Measurements from ENCODE around the gene FCN2. TPM values are rescaled to one million over a fixed set of nuclear protein-coding genes. Genes with fewer than 3 reads are reported as not detected.

FCN2 gene
- not detected in 2 replicates for total RNA-seq

DNA sequence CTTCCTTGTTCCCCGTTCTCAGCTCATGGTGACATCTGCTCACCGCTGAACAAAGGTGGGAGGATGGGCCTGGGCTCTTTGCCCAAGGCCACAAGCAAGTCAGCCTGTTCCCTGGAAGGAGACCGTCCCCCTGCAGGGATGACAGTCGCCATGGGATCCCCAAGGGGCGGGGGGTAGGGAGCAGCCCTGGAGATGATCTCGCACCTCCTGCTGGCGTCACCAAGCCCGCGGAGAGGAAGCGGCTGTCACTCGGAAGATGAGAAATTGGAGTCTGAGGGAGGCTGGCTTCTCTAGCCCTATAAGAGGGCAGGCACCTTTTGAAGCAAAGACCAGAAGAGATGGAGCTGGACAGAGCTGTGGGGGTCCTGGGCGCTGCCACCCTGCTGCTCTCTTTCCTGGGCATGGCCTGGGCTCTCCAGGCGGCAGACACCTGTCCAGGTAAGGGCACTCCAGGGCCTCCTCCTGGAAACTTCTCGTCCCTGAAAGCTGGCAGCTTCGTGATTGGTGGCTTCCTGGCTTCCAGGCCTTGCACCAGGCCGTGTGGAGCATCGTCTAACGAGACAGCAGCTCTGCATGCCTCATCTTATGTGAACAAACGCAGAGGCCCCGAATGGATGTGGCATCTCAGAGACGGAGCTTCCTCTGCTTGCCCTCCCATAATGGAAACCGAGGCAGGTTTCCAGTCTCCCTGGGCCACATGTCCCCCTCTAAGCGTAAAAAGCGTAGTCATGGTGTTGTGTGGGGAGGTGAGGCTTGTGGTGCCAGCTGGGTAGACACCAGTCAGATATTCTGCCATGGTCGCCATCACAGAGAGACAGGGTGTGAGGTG, at the start of gene FCN2:
Gene FCN2, plus strand, starts transcription at position 327 of the 829 bp plus-strand sequence. Its CDS starts 12 bp downstream, at position 339.
- no peak for DNase-seq (ENCODE audit: low read depth)

GRCh38 chr9:134830926-134831720, 49.5 kb upstream of the FCN2 start:
- no peak for DNase-seq (ENCODE audit: low read depth)

DNA sequence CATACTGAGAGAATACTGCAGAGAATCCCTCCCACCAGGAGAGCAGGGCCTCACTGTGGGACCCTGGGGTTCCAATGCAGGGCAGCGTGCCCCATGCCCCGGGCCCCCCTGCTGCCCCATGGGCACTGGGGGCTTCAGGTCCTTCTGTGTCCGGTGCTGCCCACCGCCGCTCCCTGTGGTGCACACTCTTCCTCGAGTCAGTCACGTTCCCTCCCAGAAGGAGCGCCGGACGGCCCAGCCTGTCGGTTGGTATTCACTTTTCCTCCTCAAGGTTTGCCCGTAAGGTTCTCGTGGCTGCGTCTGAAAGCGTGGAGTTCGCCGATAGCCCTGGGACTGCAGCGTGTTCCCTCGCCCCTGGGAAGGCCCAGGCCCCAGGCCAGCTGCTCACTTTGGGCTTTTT, 48.1 kb upstream of the FCN2 start:
- no peak for DNase-seq (ENCODE audit: low read depth)

DNA sequence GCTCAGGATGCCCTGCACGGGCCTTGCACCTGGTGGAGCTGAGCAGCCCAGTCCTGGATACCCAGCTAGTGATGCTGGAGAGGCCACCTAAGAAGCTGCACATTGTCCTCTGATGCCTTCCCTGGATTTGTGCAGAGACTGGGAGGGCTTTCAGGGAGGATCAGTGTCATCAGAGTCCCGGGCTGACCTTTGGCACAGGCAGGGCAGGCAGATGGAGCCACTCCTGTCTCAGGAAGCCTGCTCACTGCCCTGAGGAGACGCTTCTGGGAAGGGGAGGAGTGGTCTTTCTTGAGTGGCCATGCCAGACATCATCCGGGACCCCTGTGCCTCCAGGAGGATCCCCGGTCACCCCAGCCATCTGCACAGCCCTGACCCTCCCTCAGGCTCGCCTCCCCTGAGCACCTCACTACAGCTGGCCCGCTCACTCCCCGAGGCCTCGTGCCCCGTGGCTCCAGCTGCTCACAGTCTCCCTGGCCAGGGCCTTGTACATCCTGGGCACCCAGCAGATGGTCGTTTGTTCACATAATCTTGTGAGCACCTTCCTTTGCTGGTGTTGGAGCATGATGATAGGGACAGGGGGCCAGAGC, 47.2 kb upstream of the FCN2 start:
- DNase-seq (ENCODE audit: low read depth), result no peak

- DNase-seq (ENCODE audit: low read depth), result no peak
Measured at GRCh38 chr9:134834217-134834956, 46.2 kb upstream of the FCN2 start.

GRCh38 chr9:134834957-134835419, 45.6 kb upstream of the FCN2 start:
- no peak for DNase-seq (ENCODE audit: low read depth)

DNA sequence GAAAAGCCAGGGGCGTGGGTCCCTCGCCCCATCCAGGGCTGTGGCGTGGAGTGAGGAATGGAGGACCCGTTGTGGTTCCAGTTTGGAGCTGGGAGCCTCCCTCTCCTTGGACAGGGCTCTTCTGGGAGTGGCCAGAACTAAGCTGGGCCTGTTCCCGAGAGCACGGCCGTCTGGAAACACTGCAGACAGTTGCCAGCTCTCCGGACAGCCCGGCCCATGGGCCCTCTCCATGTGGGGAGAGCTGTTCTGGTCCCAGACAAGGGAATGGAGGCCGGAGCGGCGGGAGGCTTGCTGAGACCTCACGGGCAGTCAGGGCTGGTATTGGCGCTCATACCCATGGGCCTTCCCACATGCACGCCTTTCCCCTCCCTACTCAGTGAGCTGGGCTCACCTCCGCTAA, 45.2 kb upstream of the FCN2 start:
- DNase-seq (ENCODE audit: low read depth), result no peak

DNA sequence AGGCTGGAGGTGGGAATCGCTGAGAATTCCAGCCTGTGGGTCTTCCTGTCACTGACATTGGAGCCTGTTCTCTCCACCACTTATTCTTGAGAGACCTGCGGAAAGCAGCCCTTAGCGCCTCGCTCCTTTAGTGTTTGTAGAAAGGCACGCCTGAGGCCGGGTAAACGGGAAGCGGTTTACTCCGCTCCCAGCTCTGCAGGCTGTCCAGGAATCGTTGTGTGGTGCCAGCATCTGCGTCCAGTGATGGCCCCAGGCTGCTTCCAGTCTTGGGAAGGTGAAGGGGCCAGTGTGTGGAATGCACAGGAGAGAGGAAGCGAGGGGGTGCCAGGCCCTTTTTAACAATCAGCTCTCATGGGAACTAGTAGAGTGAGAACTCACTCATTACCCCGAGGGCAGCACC, 44.6 kb upstream of the FCN2 start:
- DNase-seq (ENCODE audit: low read depth), result no peak

- no peak for DNase-seq (ENCODE audit: low read depth)
Measured at GRCh38 chr9:134836406-134836970, 44.1 kb upstream of the FCN2 start.

GRCh38 chr9:134837529-134837928, 43.1 kb upstream of the FCN2 start:
- no peak for DNase-seq (ENCODE audit: low read depth)

DNA sequence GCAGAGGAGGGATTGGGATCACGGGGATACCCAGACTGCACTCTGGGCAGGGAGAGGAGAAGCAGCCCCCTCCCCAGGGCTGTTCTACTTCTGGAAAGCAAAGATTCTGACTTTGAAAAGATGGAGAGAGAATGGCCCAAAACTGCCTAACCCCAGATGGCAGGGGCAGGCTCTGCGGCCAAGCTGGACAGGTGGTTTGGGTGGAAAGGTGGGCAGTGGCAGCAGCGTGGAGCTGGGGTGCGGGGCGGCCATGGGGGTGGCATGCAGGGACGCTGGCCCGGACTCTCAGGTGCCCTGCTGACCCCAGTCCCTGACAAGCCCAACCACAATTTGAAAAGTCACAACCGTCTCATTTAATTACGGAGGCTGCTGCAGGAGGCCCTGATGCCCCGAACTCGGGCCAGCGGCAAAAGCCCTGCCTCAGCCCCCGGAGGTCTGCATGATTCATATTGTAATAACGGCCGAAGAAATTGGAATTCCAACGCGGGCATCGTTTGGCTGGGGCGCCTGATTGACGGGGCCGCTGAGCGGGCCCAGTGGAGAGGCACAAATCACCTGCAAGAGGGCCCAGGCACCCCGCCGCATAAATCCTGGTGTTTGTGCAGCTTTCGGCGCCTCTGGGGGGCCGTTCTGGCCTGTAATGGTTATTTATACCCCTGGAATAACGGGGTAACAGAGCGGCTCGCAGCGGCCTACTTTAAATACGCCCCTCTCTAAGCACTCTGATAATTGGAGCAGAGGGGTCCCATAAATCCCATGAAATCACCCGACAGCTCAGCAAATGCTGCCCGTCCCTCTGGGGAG, 41.8 kb upstream of the FCN2 start:
- no peak for DNase-seq (ENCODE audit: low read depth)

GRCh38 chr9:134839455-134840125, 41.0 kb upstream of the FCN2 start:
- no peak for DNase-seq (ENCODE audit: low read depth)

DNA sequence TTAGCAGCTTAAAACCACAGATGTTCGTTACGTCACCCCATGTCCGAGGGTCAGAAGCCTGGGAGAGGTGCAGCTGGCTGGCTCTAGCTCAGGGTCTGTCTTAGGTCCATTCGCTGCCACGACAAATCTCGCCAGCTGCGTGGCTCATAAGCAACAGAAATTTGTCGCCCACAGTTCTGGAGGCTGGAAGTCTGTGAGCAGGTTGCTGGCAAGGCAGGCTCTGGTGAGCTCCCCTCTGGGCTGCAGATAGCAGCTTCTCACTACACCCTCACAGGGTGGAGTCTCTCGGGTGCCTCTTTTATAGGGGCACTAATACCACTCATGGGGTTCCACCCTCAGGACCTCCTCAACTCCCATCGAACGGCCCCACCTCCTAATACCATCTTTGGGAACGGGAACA, 40.1 kb upstream of the FCN2 start:
- no peak for DNase-seq (ENCODE audit: low read depth)

GRCh38 chr9:134841180-134841904, 39.3 kb upstream of the FCN2 start:
- no peak for DNase-seq (ENCODE audit: low read depth)

- no peak for DNase-seq (ENCODE audit: low read depth)
Measured at GRCh38 chr9:134842321-134842720, 38.3 kb upstream of the FCN2 start.

GRCh38 chr9:134843740-134844139, 36.9 kb upstream of the FCN2 start:
- no peak for DNase-seq (ENCODE audit: low read depth)

DNA sequence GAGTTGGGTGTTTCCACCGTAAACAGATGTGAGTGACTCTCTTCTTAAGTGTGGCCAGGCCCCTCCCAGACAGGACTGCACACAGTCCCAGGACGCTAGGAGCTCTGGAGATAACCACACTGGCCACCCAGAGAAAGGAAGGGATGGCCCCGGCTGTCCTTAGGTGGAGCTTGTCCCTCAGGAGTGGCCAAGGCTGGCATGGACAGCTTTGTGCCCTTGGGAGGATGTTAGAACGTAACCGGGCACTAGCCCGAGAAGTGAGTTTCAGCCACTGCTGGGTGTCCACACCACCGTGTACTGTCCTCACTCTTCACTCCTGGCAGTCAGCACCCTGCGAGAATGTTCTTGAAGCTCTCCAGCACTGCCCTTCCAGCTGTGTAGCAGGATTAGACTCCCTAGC, 35.8 kb upstream of the FCN2 start:
- no peak for DNase-seq (ENCODE audit: low read depth)

GRCh38 chr9:134846187-134846586, 34.4 kb upstream of the FCN2 start:
- no peak for DNase-seq (ENCODE audit: low read depth)

DNA sequence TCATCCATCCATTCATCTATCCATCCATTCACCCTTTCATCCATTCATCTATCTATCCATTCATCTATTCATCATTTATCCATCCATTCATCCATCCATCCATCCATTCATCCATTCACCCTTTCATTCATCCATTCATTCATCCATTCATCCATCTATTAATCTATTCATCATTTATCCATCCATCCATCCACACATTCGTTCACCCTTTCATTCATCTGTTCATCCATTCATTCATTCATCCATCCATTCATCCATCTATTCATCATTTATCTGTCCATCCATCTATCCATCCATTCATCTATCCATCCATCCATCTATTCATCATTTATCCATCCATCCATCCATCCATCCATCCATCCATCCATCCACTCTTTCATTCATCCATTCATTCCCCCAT, 33.9 kb upstream of the FCN2 start:
- DNase-seq (ENCODE audit: low read depth), result no peak

Measured in renal cortical epithelial cell (primary cell).